Aorta (tissue), 5 donors: ENCODE results near the gene PTCSC3. TPM values are rescaled to one million over a fixed set of nuclear protein-coding genes. Genes with fewer than 3 reads are reported as not detected.

Experiments used
- ATAC-seq: fragments of 200-7000 bp; cut with Tn5 transposase; one replicate; pipeline ENCODE4 v1.9.1; 2022; ENCODE audit warnings: moderate library complexity; ENCODE audit not compliant: low FRiP score
- DNase-seq, 2 donors: peaks; one replicate each; pipeline ENCODE4 v3.0.0-alpha.2; 2020
- H3K27ac ChIP-seq, 2 donors: one replicate each; pipeline ENCODE4 v1.5.1; 2013; ENCODE audit warnings: low read length in 2 of 2, mild to moderate bottlenecking in 2 of 2, moderate library complexity in 2 of 2, control low read depth in 1 of 2, inconsistent platforms in 1 of 2, low read depth in 1 of 2
- H3K27me3 ChIP-seq, 2 donors: one replicate each; pipeline ENCODE4 v1.6.1; 2013; ENCODE audit warnings: control low read depth in 1 of 2, low read length in 1 of 2, mild to moderate bottlenecking in 1 of 2, moderate library complexity in 1 of 2; ENCODE audit not compliant: insufficient read depth in 2 of 2, control insufficient read depth in 1 of 2
- H3K36me3 ChIP-seq, 2 donors: one replicate each; pipeline ENCODE4 v1.6.1; 2013; ENCODE audit warnings: control low read depth in 1 of 2, low read length in 1 of 2, mild to moderate bottlenecking in 1 of 2; ENCODE audit not compliant: insufficient read depth in 2 of 2, control insufficient read depth in 1 of 2
- H3K4me1 ChIP-seq, 2 donors: one replicate each; pipeline ENCODE4 v1.6.1; 2013; ENCODE audit warnings: low read length in 2 of 2, control low read depth in 1 of 2, mild to moderate bottlenecking in 1 of 2, moderate library complexity in 1 of 2; ENCODE audit not compliant: insufficient read depth in 2 of 2, control insufficient read depth in 1 of 2
- H3K4me3 ChIP-seq, 2 donors: one replicate each; pipeline ENCODE4 v1.5.1; 2013; ENCODE audit warnings: low read length in 2 of 2, control low read depth in 1 of 2, mild to moderate bottlenecking in 1 of 2
- H3K9me3 ChIP-seq: one replicate; pipeline ENCODE4 v1.6.1; 2013; ENCODE audit warnings: mild to moderate bottlenecking, low read length; ENCODE audit not compliant: control insufficient read depth
- WGBS, 2 donors: extraction: QIAGEN DNeasy Blood & Tissue Kit; methylation state at CpG; one replicate each; pipeline ENCODE4 v1.1.7; 2013; 5-methylcytosine and 5-hydroxymethylcytosine counted together
- intact Hi-C, 2 donors: fragments of 100-400 bp; cut with DNase I; formaldehyde crosslinking; loops; one replicate each; pipeline versions ENCODE4 v1.14.2 to v1.15.0; 2022
- long read RNA-seq, 2 donors: library from polyadenylated mRNA; unstranded; transcript quantifications; one replicate each; pipeline ENCODE4 v2.0.0, GENCODE V29; 2020 to 2021
- polyA plus RNA-seq, 2 donors: library from polyadenylated mRNA; stranded (reverse); fragments of 200-250 nt; gene quantifications; one replicate each; pipeline ENCODE4 v1.2.3, GENCODE V29; 2013
- total RNA-seq, 2 donors: library from RNA; stranded (reverse); fragmentation: NEBNext Ultra II Directional; extraction: Animal tissue kit (Norgen Biotek cat#: 25700); gene quantifications; one replicate each; pipeline ENCODE4 v1.2.1, GENCODE V29; 2021
- donor health status: healthy with polysubstance abuse.
- donor health status: Bipolar disorder and iron deficiency.
- donor health status: DM: no; HTN: no; CAD: no.
- donor health status: DM: no; HTN: no; CAD: no.
- donor health status: DM: yes; HTN: yes; CAD: no.

The PTCSC3 gene
- not detected for total RNA-seq
- not detected for polyA plus RNA-seq
- long read RNA-seq, donor 1, result 0 reads
- long read RNA-seq, donor 2, result 0 reads

DNA sequence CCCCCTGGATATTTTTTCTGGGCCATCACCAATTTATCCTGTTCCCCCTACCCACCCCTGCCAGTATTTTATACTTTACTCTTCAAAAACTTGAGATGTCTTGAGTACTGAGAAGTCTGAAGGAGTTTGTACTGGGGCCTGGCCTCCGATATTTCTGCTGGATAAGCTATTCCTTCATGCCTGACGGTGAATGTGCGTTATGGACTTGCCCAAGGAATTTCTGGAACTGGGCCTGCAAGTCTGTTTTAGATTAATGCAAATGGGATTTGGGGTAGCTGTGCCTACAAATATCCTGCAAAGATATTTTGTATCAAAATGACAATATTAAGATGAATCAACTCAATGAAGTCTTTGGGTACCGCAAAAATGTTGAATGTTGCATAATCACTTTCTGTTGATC lies at the start of gene PTCSC3:
Gene PTCSC3 (minus strand): TSS at position 199 of the 400 bp plus-strand sequence.
- no peak for ATAC-seq
- WGBS, 2 donors, result 31 to 35% methylated on average over 4 of the region's 4 CpGs
- Histone ChIP-seq H3K36me3 (no peaks in the 10 kb centered on the region), H3K27me3 (no peaks in the 10 kb centered on the region), H3K27ac (no peak within 1 kb of the TSS), H3K4me1 (no peaks in the 10 kb centered on the region), H3K4me3 (no peak within 1 kb of the TSS), H3K9me3 (peaks cover 4% of the 10 kb centered on the region)
- DNase-seq, result no peak
- intact Hi-C loops, result no loop called here

DNA sequence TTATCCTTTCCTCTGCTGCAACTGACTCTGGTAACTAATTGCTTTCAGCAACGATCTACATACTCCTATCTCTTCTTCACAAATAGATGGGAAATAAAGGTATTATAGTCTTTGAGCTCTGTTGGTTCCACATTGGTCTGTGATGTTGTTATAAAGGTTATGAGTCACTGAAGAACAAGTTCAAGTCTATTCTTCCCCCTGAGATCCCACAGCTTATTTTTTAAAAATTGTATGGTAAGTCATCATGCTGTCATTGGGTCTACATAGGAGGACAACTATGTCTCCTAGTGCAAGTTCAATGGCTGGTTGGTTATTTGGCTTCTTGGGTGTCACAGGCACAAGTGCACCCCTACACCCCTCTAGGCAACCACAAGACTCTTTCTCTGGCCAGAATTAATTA lies 49.6 kb upstream of the PTCSC3 start:
- Histone ChIP-seq H3K4me1 (no peaks in the 10 kb centered on the region), H3K27ac (no peak overlapping the region), H3K27me3 (peaks cover 0 to 6% of the 10 kb centered on the region in 2 donors), H3K9me3 (no peaks in the 10 kb centered on the region), H3K4me3 (no peak overlapping the region), H3K36me3 (no peaks in the 10 kb centered on the region)
- ATAC-seq (no peak), DNase-seq (no peak)
- 79 to 81% methylated on average over 1 of the region's 1 CpG for WGBS, 2 donors
- intact Hi-C loops, result no loop called here

DNA sequence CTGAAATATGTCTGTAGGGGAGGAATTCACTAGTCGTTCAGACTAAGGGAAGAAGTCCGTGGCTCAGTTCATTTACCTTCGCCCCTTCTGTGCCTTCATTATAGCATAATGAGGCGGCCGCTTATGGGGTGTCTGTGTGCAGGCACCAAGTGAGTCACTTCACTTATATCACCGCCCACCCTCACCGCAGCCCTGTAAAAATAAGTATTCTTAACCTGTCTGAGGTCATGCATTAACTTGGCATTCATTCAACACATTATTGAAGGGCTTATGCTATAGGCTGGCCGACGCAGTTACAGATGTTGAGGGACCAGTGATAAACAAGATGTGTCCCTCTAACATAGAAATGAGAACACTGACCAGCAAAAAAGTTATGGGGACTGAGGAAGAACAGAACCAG lies 47.7 kb upstream of the PTCSC3 start:
- ATAC-seq (no peak), DNase-seq (no peak)
- Histone ChIP-seq H3K4me1 (no peaks in the 10 kb centered on the region), H3K27ac (no peak overlapping the region), H3K9me3 (no peaks in the 10 kb centered on the region), H3K27me3 (peaks cover 0 to 6% of the 10 kb centered on the region in 2 donors), H3K4me3 (no peak overlapping the region), H3K36me3 (no peaks in the 10 kb centered on the region)
- 33 to 34% methylated on average over 9 of the region's 9 CpGs for WGBS, 2 donors
- intact Hi-C loops, result no loop called here

DNA sequence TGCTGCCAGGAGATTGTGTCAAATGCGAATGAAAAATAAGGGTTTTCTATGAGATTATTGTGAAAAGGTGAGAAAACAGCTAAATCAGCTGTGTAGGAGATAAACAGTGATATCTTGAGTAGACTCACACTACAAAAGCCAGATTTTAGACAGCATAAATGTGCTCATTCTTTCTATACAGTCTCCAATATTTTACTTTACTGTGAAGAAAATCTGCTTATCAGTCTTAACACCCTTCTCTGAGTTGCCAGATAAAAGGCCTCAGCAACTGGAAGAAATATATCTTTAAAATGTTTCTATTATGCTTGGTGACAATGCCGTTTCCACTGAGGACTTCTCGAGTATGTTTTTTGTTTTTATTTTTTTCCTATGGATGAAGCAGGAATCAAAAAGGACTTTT lies 47.0 kb upstream of the PTCSC3 start:
- ATAC-seq, result no peak
- Histone ChIP-seq H3K9me3 (no peaks in the 10 kb centered on the region), H3K36me3 (no peaks in the 10 kb centered on the region), H3K27me3 (peaks cover 0 to 6% of the 10 kb centered on the region in 2 donors), H3K4me1 (no peaks in the 10 kb centered on the region), H3K27ac (no peak overlapping the region), H3K4me3 (no peak overlapping the region)
- 26 to 34% methylated on average over 3 of the region's 3 CpGs for WGBS, 2 donors
- no peak for DNase-seq
- intact Hi-C loops, result no loop called here

DNA sequence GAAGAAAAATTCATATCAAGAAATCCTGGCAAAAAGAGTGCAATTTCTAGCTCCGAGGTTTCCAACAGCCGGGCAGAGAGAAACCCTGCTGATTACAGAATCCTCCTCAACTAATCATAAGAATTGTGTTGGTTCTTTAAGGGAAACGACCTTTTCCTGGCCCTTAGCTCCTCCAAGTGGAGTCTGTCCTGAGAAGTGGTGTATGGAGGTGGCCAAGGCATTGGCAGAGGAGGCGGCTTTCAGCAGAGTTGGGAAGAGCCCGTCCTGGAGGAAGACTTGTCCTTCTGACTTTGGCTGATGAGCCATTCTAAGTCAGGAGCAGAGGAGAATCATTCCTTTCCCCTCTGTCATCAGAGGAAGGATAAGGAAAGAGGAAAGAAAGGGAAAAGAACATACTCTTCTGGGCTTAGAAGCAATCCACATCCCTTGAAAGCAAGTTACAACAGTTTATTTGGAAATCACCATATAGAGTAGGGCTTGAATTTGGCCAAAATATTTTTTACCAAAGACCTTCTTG lies 46.5 kb upstream of the PTCSC3 start:
- H3K27ac ChIP-seq, result no peak overlapping the region
- no peak for DNase-seq
- 57 to 59% methylated on average over 5 of the region's 5 CpGs for WGBS, 2 donors
- H3K36me3 ChIP-seq, result no peaks in the 10 kb centered on the region
- no peak for ATAC-seq
- no peaks in the 10 kb centered on the region for H3K9me3 ChIP-seq
- no peak overlapping the region for H3K4me3 ChIP-seq
- intact Hi-C loops, result no loop called here
- H3K4me1 ChIP-seq, result no peaks in the 10 kb centered on the region
- H3K27me3 ChIP-seq, result peaks cover 0 to 6% of the 10 kb centered on the region in 2 donors

DNA sequence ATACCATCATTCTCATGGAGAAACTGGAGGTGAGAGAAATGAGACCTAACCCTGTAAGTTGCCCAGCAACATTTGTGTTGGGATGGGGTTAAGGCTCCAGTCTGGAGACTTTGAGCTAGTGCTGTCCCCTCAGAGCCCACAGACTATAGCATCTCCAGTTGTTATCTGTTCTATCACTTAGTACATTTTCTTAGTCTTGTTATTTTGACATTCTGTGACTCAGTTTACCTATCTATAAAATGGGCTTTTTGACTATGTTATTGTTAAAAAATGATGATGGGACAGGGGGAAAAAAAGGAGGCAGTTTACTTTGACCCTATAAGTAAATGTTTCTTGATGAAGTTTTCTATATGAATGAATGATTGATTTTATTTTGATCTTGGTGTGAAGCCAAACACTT lies 45.8 kb upstream of the PTCSC3 start:
- ATAC-seq (no peak), DNase-seq (no peak)
- H3K27ac ChIP-seq, result no peak overlapping the region
- H3K4me3 ChIP-seq, result no peak overlapping the region
- H3K9me3 ChIP-seq, result no peaks in the 10 kb centered on the region
- peaks cover 0 to 6% of the 10 kb centered on the region in 2 donors for H3K27me3 ChIP-seq
- no peaks in the 10 kb centered on the region for H3K4me1 ChIP-seq
- intact Hi-C loops, result no loop called here
- H3K36me3 ChIP-seq, result no peaks in the 10 kb centered on the region

DNA sequence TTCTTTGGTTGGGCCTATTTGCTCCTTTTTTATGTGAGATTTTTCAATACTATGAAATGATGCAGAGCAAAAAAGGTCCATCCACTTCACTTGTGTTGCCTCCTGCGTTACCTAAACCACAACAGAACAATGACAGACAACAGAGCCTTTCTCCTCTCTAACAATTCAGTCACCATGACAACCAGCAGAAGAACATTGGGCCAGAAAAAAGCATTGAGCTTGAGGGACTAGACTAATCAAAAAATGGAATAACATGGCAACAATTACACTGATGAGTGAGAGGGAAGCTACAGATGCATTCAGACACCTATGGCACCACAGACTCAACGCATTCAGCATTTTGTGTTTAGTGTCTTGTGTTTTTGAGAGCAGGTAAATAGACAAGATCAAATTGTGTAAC lies 44.6 kb upstream of the PTCSC3 start:
- intact Hi-C loops, result no loop called here
- no peaks in the 10 kb centered on the region for H3K9me3 ChIP-seq
- 67 to 77% methylated on average over 2 of the region's 2 CpGs for whole genome bisulfite sequencing, 2 donors
- ATAC-seq, result no peak
- peaks cover 0 to under 1% of the 10 kb centered on the region in 2 donors for H3K27me3 ChIP-seq
- no peaks in the 10 kb centered on the region for H3K36me3 ChIP-seq
- H3K4me1 ChIP-seq, result no peaks in the 10 kb centered on the region
- no peak for DNase-seq
- H3K4me3 ChIP-seq, result no peak overlapping the region
- H3K27ac ChIP-seq, result no peak overlapping the region

DNA sequence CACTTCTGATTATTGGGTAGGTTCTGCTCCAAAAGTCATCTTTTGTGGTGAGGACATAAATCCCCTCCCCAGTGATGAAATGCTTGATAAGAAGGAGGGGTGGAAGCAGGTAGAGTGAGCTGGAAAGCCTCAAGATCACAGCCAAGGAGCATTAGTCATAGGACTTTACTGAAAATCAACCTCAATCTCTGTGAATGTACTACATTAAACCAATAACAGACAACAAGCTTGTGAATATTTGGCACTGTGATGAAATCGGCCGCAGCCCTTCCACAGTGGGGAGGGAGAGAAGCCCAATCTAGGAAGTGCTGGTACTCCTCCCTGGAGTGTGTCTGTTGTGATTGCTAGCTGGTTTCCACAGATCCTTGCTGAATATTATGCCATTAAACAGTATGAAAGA lies 41.2 kb upstream of the PTCSC3 start:
- intact Hi-C loops, result no loop called here
- Histone ChIP-seq H3K36me3 (no peaks in the 10 kb centered on the region), H3K9me3 (no peaks in the 10 kb centered on the region), H3K4me1 (no peaks in the 10 kb centered on the region), H3K27ac (no peak overlapping the region), H3K4me3 (no peak overlapping the region), H3K27me3 (no peaks in the 10 kb centered on the region)
- 45 to 70% methylated on average over 2 of the region's 2 CpGs for WGBS, 2 donors
- DNase-seq, result no peak
- no peak for ATAC-seq

DNA sequence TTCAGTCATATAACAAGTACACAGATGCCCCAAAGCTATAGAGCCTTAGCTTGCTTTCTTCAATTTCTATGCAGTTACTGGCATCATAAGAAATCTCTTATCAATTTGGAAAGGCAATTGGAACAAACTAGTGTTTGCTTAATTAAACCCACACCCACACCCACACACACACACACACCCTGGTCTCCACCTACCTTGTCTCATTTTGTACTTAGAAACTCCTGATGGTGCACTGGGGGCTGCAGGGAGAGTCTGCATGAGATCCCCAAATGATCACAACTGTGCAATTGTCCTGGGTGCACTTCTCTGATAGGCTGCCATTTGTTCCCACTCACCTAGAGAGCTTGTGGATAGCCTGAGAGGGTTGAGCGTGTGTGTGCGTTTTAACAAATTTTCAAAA lies 40.5 kb upstream of the PTCSC3 start:
- intact Hi-C loops, result no loop called here
- WGBS, 2 donors, result 89 to 92% methylated on average over 2 of the region's 2 CpGs
- H3K27ac ChIP-seq, result no peak overlapping the region
- no peaks in the 10 kb centered on the region for H3K27me3 ChIP-seq
- no peaks in the 10 kb centered on the region for H3K9me3 ChIP-seq
- no peaks in the 10 kb centered on the region for H3K36me3 ChIP-seq
- no peak for ATAC-seq
- H3K4me1 ChIP-seq, result no peaks in the 10 kb centered on the region
- DNase-seq, result no peak
- H3K4me3 ChIP-seq, result no peak overlapping the region
